HPDE6-E6E7 (cell line): Measurements from ENCODE around the gene ALOXE3.
A peak's percentile ranks its signal among the peaks of the same experiment; 100 is the strongest.

ENCODE experiments used
- DNase-seq: peaks from one replicate; pipeline ENCODE4 v3.0.0; 2011; ENCODE audit warnings: missing footprints; ENCODE audit errors: extremely low spot score

ALOXE3 gene

DNA sequence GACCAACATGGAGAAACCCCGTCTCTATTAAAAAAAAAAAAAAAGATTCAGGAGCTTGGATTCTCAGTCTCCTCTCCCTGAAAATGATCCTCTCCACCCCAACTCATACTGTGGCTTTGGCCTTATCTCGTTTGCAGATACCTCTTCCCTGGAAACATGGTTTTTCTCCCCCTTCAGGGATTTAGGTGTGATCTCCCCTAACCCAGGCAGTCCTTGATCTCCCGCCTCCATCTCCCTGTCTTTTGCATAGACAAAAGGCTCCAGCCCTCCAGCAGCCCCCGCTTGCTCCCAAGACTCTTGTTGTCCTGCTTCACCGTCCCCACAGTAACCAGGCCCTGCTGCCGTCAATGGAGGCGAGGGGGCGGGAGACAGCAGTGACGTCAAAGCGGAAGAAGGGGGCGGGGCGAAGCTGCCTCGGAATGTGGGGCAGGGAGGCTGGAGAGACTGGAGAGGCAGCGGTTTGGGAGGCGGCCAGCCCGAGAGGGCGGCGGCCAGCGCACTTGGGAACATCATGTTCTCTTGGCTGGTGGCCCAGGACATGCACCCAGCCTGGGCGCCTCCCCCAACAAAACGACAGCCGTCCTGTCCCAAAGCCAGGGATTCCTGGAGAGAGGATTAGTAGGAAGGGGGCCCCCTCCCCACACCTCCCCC is 35.8 kb upstream of the ALOXE3 start:
- peak; percentile 67 for DNase-seq

DNA sequence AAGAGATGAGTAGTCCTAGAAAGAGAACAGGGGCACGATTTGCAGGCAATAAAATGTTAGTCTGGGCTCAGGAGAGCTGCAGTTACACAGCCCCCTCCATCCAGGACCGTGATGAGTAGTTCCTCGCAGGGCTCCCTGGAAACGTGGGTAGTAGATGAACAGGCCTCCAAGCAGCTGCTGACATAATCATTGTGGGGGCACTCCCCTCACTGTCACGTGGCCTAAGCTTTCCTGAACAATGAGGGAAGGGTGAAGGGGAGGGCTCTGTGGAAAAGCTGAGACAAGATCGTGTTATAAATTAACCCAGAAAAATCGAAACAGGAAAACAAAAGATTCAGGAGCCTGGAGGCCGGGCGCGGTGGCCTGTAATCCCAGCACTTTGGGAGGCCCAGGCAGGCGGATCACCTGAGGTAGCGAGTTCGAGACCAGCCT is 35.2 kb upstream of the ALOXE3 start:
- peak; percentile 78 for DNase-seq

DNA sequence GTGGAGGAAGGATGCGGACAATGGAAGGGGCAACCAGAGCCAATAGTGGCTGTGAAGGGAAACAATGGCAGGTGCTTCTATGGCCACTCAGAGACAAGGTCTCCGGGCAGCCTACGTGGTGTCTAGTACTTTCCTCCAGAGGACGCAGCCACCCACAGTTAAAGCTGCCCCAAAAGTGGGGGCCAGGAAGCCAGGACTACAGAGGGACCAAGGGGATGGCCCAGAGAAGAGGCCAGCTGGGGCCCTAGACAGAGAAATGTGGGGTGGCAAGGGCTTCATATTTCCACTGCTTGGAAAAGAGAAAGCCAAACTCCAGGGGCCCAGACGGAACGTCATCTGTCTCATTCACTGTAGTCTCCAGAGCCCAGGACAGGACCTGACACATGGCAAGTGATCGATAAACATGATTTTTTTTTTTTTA is 34.7 kb upstream of the ALOXE3 start:
- no peak for DNase-seq

DNA sequence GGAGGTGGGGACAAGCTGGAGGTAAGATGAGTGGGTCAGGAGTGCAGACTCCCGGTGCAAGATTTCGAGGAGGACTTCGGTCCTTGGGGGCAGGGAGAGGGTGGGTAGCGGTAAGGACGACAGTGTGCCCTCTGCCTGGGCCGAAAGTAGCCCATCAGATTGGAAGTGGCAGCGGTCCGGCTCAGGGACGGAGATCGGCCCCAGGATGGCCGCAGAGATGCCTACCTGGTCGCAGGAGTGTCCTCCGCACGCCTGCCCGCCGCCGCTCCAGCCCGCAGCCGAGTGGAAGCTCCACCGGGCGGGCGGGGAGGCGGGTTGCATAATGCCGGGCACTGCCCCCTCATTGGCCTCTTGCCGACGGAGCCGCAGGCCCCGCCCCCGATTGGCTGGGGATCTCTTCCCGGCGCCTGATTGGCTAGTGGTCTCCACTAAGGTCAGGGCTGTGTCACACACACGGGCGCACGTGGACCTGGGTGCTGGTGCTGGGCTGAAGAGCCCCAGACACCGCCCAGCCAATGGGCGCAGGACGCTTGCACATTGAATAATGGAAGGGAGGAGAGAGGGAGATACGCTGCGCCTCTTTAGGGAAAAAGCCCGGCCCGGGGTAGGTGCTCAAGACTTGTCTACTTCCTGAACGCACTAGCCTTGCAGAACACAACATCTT is 33.9 kb upstream of the ALOXE3 start, which contains the start of gene PER1:
Gene PER1, minus strand, starts transcription at position 293 of the 664 bp plus-strand sequence. CDS start 1,698 bp downstream, outside the sequence.
- DNase-seq: peak; percentile 84

DNA sequence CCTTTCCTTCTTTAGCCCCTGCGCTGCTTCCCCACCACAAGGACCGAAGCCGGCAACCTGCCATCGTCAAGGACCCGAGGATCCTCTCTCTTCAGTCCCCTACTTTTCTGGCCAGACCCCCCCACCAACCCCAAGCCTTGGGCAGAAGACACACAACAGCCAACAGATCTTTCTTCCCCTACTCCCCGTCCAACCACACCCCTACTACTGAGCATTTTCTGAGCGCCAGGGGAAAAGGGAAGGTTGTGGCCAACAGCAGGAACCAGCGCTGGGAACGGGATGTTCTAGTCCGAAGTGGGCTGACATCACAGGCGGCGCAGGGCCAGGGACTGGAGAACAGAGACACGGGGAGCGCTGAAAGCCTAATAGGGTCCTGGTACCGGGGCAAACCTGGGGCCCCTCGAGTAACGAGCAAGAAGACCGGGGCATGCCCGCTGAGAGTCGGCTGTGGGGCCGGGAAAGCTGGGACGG is 33.4 kb upstream of the ALOXE3 start:
- DNase-seq: no peak

DNA sequence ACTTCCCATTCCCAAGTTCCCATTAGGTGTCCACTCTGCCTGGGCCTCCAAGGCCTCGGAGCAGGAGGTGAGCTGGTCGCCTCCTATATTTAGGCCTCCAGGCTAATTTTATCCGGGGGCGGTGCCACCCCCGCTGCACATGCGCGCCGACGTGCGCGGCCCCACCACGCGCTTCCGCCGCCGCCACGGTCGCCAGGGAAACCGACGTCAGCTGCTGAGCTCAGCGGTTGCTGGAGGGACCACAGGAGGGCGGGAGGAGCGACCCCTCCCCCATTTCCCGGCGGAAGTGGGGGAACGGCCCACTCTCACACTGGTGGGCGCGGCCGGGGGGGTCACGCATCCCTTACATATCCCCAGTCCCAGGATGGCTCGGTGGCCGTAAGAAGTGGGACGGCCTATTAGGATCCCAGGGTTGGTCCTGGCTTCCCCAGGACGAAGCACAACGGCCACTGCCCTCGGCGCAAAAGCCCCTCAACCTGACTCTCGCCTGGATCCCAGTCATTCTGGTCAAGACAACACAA is 32.9 kb upstream of the ALOXE3 start:
- DNase-seq: no peak

DNA sequence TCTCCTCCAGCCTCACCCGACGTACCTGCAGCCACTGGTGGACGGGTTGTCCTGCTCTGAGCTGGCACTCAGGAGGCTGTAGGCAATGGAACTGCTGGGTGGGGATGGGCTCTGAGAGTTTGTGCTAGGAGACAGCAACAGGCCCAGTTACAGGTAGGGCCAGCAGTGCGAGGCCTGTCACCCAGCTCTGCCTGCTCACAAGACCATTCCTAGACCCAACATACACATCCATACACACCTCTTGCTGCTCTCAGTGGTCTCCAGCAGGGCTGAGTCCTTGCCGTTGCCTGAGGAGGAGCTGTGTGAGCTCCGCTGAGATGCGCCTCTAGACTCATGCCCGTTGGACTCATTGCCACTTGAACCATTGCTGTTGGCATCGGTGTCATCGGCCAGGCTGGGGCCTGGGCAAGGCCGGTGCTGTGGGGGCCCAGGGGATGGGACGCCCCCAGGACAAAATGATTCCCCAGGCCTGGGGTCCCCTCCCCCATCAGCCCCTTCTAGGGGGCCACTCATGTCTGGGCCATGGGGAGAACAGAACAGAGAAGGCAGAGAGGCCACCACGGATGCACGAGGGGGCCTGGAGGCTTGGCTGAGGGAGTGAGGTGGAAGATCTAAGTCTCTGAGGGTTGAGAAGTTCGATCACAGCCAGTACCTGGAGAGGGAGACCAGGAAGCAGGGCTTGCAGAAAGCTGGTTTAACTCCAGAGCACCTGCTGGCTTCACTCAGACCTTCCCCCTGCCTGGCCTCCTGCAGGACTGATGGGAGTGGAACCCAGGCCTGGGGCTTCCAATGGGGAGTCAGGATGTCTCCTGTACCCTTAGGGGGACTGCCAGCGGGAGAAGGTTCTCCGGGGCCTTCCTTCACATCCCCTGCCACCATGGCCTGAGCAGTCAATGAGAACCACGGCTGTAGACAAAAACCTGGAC is 32.1 kb upstream of the ALOXE3 start:
- no peak for DNase-seq

DNA sequence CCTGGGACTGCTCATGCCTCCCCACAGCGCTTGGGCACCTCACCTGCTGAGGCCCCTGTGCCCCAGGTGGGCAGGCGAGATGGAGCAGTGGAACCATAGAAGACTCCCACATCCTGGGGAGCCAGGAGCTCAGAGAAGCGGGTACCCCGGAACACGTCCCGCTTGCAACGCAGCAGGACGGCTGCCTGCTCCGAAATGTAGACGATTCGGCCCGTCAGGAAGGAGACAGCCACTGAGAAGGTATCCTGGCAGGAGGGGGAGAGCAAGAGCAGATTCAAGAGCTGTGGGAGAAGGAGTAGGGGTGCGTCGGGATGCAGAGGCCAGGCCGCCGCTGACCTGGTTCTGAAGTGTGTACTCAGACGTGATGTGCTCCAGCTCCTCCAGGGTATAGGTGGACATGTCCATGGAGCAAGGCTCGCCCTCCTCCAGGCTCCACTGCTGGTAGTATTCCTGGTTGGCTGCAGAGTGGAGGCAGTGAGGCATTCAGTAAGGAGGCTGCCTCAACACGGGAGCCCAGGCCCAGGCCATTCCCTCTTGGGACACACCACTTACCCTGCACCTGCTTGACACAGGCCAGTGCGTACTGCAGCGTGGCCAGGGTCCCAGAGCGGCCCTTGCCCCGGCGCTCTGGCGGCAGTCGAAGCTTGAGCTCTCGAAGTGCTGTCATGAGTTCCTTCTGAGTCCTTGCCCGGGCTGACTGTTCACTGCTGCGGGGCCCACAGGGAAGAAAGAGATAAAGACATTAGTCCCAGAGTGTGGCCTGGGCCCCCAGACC is 31.3 kb upstream of the ALOXE3 start:
- DNase-seq: no peak

DNA sequence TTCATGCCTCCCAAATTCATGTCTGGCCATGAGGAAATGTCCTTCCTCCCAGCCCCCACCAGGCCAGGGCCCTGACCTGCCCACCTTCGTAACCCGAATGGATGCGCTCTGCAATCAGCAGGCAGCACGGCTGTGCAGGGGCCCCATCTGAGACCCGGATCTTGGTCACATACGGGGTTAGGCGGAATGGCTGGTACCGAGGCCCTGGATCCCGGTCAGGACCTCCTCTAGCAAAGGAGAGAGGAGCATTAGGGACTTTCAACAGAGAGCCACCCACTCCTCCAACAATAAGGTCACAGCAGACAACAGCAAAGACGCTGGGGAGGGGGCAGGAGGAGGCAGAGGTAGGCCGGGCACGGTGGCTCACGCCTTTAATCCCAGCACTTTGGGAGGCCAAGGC is 30.2 kb upstream of the ALOXE3 start:
- DNase-seq: no peak

DNA sequence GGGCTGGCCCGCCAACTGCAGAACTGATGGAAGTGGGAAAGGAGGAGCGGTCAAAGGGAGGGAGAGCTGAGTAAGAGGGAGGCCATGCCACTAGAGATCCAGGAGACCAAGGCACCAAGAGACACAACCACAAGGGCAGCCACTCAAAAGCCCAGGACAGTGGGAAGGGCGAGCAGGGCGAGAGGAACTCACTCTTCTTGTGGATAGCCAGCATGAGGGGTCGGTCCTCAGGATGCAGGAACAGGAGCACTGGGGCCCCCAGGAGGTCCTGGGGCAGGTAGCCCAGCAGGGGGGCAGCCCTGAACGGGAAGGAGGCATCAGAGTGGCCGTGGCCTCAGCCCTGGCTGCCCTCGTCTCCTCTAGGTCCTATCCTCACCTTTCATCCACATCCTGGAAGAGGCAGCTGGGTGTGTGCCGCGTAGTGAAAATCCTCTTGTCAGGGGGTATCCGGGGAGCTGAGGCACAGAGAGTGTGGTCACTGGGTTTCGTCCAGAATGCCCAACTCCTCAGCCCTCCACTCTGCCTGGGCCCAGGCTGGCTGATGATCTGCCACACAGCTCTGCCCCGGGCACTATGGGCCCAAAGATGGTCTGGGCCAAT is 29.6 kb upstream of the ALOXE3 start:
- no peak for DNase-seq

DNA sequence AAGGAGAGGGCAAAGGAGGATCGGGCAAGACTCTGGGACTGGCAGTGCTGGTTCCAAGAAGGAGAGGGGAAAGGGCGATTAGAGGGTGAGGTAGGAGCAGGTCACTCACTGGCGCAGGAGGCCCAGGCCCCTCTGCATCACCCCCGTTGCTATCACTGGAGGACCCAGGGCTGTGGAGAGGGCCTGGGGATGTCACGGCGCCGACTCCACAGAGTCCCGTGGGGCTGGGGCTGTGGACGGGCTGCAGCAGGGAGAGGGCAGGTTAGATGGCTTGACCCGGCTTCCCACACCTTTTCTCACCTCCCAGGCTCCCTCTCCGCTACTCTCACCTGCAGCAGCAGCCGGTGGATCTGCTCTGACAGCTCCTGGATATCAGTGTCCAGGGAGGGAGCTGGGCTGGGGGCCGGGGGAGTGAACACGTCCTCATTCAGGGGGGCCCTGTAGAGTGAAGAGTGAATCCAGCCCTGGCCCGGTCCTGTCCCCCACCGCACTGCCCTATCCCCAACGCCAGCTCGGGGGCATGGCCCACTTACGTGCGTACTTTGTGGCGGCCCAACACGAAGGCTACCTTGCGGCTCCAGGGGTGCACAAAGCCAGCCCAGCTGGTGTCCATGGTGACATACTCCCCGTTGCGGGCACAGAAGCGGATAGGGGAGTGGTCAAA is 29.0 kb upstream of the ALOXE3 start:
- DNase-seq: no peak

DNA sequence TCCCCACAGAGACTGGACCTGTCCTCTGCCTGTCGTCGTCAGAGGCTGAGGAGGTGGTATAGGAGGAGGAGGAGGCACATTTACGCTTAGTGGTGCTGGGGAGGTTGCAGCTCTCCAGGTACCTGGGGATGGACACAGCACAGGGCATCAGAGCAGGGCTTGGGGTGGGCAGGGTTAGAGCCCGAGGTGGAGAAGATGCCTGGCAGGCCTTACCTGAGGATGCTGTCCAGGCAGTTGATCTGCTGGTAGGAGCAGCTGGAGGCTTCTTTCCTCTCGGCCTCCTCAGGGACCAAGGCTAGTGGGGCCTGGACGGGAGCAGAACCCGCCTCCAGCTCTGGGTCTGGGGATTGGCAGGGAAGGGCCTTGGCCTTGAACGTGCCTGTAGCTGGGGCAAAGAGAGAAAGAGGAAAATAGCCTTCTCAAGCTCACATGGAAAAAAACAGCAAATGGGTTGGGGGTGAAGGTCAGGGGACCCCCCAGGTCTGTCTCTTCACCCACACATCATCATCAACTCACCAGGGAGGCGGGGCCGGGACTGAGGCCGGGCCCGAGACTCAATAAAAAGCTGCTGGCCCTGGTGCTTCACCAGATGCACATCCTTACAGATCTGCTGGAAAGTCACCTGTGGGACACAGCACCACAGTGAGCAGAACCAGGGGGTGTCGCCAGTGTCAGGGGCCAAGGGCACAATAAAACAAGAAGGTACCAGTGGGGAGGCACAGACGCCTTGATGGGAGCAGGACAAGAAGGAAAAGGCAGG is 28.2 kb upstream of the ALOXE3 start:
- DNase-seq: no peak

DNA sequence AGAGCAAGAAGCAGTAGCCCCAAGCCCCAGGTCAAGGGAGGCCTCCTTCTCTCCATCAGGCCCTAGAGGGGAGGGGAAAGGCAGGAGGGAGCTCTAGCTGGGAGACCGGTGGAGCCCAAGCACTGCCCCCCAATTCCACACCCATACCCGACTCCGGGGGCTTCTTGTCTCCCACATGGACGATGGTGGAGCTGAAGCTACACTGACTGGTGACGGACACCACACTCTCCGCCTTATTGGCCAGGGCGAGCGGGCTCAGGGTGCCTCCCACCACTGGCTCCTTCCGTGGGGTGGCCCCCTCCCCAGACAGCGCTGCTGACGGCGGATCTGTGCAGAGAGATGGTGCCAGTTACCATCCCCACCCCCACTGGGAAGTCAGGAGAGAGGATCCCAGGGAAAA is 27.5 kb upstream of the ALOXE3 start:
- no peak for DNase-seq

DNA sequence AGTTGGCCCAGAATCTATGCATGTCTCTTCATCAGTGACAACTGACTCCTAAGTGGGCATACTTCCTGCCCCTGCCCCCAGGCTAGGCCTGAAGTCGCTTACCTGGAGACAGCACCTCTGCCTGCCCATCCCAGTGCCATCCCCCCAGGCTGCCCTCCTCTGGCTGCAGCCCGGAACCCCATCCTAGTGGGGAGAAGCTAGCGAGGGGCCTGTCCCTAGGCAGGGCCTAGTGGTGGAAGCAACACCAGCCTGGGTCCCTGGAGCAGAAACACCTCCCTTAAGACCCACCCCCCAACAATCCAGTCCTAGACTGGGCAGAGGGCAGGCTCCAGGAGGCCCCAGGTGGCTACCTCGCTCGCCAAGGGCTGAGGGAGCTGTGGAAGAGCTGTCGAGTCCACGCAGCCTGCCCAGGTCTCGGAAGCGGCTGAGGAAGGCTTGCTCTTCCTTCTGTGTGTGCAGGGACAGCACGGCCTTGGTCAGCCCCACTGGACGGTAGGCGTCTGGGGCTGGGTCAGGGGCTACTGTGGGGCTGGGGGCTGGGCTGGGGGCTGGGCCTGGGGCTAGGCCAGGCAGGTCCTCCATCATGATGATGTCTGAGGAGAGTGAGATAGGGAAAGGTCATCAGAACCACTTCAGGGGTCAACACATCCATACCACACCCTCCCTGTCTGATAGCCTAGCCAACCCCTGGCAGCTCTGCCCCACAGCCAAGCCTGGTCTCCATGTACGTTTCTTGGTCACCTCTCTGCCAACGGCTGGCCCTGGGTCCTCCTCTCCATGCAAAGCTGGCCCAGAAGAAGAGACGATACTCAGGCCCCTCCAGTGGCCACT is 26.3 kb upstream of the ALOXE3 start:
- DNase-seq: no peak

DNA sequence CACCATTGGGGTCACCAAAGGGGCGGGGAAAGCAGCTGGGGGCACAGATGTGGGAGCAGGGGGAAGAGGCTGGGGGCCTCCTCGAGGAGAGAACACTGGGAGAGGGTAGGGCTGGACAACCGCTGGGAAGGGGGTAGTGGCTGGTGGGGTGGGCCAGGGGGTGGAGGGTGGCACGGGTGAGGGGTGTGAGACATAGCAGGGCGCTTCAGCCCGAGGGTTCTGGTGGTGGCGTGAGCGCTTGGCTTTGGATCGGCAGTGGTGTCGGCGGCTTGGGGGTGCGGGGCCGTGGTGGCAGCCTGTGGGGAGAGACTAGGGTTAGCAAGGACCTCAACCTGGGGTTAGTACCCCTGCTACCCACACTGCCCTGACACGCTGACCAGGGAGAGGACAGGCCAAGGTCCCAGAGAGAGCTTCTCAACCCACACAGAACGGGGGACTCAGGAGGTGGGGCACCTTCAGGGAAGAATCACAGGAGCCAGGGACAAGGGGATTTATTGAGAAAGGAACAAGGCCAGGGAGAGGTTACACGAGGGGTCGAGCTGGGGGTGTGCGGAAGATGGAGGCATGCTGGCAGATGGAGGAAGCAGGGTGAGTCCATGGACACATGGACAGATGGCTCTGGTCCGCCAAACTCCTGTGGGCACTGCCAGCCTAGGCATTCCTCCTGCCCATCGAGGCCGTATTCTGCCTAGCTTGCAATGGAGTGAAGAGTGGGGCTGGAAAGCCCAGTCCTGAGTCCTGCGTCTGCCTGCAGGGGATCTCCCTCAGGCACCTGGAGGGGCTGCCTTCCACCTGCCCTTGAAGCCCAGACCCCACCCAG is 25.5 kb upstream of the ALOXE3 start:
- no peak for DNase-seq

DNA sequence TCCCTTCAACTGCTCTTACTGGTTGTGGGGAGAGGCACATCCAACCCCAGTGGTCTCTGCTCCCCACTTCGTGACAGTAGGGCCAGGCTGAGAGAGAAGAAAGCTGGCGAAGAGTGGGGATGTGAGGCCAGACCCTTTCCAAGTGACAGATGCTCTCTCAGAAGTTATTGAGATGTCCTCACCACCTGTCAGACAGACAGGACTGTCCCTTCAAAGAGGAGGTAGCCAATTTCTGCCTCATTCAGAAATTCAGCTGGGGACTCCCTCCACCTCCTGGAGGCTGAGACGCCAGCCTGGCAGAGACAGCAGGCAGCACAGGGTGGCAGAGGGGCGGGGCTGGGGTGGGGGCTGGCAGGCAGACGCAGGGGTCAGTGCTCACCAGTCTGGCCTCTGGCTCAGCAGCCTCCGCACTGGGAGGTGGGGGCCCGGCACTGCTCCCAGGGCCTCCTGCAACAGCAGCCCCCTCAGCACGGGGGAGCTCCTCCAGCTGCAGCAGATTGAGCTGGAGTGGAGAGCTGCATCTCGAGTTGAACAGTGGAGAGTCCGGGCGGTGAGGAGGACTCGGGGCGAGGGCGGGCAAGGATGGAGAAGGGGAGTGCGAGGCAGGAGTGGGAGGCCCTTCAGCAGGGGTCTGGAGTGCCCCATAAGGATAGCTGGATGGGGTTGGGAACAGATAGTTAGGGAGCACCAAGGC is 24.7 kb upstream of the ALOXE3 start:
- no peak for DNase-seq
